ENCODE results near the gene ALKBH6.
A peak's percentile ranks its signal among the peaks of the same experiment; 100 is the strongest.
"Not testable (repeated sequence)": the region's sequence is repeated elsewhere in the genome, so short reads cannot be mapped to it uniquely, and the experiment has no call there.

Gene ALKBH6

DNA sequence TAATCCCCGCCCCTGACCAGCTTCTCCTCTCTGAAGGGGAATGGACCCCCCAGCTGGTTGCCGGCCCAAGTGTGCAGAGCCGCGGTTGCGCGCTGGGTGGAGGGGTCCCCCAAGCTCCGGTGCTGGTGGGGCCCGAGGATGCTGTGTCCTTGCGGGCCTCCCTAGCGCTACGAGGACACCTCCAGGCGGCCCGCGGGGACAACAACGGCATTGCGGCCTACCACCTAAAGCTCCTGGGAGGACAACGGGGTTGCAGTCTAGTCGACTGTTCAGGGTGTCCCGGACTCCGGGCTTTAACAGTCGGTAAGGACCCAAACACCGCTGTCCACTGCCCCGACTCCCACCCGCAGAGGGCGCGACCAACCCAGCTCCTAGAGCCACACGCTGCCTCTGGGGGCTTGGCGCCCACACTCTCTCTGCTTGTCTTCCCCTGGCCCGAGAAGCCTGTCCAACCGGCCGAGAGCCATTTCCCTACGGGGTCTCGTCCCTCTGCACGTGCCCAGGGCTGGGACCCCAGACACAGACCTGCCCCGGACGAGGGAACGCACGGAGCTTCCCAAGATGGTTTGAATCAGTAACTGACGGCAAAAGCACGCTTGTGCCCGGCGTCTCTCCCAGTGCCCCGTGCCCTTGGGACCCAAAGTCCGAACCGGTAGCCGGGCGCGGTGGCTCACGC, 20.0 kb downstream of the ALKBH6 start:
- Histone ChIP-seq H3K4me3 (no peak overlapping the region), H3K4me1 (peaks cover 13% of the 10 kb centered on the region), H3K36me3 (replicated peaks) (peaks cover 15% of the 10 kb centered on the region), H3K9me3 (no peaks in the 10 kb centered on the region), H3K27me3 (ENCODE audit: low read depth) (no peaks in the 10 kb centered on the region)
- DNase-seq (ENCODE audit: low spot score in 2 of 2): no peak
- in situ Hi-C loops (cut with MboI; ENCODE audit: low sequenced_read_pairs): no loop called here

DNA sequence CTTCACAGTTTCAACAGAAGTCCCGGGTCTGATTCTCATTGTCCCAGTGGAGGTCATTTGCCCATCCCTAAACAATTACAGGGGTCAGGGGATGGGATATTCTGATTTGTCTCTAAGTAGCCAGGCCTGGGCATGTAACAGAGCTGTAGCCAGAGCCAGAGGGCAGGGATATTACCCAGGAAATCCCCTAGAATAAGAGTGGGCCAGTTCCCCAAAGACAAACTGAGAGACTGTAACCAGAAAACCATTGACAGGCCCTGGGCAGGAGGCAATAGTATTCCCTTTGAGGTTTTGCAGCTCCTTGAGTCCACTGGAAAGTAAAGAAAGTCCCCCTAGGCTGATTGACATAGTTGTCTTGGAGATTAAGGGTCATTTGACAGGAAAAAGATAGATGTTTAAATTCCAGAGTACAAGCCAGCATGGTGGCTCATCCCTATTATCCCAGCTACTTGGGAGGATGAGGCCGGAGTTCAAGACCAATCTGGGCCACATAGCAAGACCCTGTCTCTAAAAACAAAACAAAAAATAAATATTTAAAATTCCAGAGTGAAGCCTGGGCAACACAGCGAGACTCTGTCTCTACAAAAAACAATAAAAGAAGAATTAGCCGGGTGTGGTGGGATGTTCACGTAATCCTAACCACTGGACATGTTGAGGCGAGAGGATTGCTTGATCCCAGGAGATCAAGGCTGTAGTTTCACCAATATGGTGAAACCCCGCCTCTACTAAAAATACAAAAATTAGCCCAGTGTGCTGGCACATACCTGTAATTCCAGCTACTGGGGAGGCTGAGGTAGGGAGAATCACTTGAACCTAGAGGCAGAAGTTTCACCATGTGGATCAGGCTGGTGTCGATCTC, 20.9 kb downstream of the ALKBH6 start:
- Histone ChIP-seq H3K4me3 (no peak overlapping the region), H3K9me3 (no peaks in the 10 kb centered on the region), H3K36me3 (replicated peaks) (peaks cover 10% of the 10 kb centered on the region), H3K4me1 (peaks cover 13% of the 10 kb centered on the region), H3K27me3 (ENCODE audit: low read depth) (no peaks in the 10 kb centered on the region)
- in situ Hi-C loops (cut with MboI; ENCODE audit: low sequenced_read_pairs): no loop called here
- no peak for DNase-seq (ENCODE audit: low spot score in 2 of 2)

DNA sequence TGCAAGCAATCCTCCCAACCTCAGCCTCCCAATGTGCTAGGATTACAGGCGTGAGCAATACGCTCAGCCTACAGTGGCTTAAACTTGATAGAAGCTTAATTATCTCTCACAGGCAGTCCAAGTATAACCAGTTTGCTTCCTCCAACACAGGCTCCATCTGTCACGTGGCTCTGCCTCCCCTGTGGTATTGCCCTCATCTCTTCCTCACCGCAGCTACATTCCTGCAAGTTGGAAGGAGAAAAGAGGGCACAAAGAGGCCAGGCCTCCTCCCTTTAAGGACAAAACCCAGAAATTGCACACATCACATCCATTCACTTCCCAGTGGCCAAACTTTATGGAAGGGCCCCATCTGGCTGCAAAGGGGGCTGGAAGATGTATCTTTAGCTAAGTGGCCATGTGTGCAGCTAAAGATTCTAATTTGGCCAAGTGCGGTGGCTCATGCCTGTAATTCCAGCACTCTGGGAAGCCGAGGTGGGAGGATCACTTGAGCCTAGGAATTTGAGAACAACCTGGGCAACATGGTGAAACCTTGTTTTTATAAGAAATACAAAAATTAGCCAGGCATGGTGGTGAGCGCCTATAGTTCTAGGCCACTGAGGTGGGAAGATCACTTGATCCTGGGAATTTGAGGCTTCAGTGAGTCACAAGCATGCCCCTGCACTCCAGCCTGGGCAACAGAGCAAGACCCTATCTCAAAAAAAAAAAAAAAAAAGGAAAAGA, 22.1 kb downstream of the ALKBH6 start:
- H3K9me3 ChIP-seq: no peaks in the 10 kb centered on the region
- no peak overlapping the region for H3K4me3 ChIP-seq
- peaks cover 5% of the 10 kb centered on the region; the same call in 1 of the 2 replicates for H3K36me3 ChIP-seq (replicated peaks)
- in situ Hi-C loops (cut with MboI; ENCODE audit: low sequenced_read_pairs): no loop called here
- DNase-seq (ENCODE audit: low spot score in 2 of 2): no peak
- H3K27me3 ChIP-seq (ENCODE audit: low read depth): no peaks in the 10 kb centered on the region
- peaks cover 15% of the 10 kb centered on the region for H3K4me1 ChIP-seq

DNA sequence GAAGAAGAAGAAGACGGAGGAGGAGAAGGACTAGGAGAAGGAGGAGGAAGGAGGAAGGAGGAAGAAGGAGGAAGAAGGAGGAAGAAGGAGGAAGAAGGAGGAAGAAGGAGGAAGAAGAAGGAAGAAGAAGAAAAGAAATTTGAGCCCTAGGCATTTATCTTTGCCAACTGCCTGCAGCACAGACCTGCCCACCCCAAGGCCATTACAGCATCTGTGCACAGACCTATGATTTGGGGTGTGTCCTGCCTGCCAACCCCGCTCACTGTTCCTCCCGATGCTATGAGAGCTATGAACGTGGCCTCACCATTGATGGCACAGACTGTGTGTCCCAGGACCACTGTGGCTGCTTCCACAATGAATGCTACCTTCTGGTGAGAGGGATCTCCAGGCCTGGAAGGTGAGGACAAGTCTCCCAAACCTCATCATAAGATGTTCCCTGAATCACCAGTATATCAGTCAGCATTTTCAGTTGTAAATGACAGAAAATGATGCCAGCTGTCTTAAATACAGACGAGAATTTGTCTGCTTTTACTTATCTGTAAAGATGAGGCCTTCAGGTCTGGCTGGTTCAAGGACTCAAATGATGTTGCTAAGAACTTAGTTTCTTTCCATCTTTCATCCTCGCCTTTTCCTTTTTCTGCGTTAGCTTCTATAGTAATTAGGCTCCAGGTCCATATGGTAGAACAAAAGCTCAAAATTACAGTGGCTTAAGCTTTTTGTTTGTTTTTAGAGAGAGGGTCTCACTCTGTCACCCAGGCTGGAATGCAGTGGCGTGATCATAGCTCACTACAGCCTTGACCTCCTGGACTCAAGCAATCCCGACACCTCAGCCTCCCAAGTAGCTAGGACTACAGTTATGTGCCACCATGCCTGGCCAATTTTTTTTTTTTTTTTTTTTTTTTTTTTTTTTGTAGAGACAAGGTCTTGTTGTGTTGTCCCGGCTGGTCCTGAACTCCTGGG, 23.0 kb downstream of the ALKBH6 start:
- Histone ChIP-seq H3K27me3 (ENCODE audit: low read depth) (no peaks in the 10 kb centered on the region), H3K36me3 (replicated peaks) (no peaks in the 10 kb centered on the region), H3K9me3 (no peaks in the 10 kb centered on the region), H3K4me3 (no peak overlapping the region), H3K4me1 (peaks cover 7% of the 10 kb centered on the region)
- no peak for DNase-seq (ENCODE audit: low spot score in 2 of 2)
- in situ Hi-C loops (cut with MboI; ENCODE audit: low sequenced_read_pairs): no loop called here

DNA sequence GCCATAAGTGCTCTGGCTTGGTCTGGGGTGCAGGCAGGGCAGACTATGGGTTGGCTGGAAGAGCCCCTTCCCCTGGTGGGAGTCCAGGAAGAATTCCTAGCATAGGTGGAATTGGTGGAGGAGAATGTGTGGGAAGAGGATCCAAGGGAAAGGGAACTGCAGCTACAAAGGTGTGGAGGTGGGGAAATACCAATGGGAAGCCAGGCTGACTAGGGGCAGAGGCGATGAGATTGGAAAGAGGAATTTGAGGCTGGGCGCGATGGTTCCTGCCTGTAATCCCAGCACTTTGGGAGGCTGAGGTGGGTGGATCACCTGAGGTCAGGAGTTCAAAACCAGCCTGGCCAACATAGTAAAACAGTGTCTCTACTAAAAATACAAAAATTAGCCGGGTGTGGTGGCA, 23.9 kb downstream of the ALKBH6 start:
- Histone ChIP-seq H3K4me1 (peaks cover 5% of the 10 kb centered on the region; the same call in 1 of the 2 replicates), H3K4me3 (no peak overlapping the region), H3K36me3 (replicated peaks) (no peaks in the 10 kb centered on the region), H3K27me3 (ENCODE audit: low read depth) (no peaks in the 10 kb centered on the region), H3K9me3 (no peaks in the 10 kb centered on the region)
- DNase-seq (ENCODE audit: low spot score in 2 of 2): no peak
- in situ Hi-C loops (cut with MboI; ENCODE audit: low sequenced_read_pairs): no loop called here

DNA sequence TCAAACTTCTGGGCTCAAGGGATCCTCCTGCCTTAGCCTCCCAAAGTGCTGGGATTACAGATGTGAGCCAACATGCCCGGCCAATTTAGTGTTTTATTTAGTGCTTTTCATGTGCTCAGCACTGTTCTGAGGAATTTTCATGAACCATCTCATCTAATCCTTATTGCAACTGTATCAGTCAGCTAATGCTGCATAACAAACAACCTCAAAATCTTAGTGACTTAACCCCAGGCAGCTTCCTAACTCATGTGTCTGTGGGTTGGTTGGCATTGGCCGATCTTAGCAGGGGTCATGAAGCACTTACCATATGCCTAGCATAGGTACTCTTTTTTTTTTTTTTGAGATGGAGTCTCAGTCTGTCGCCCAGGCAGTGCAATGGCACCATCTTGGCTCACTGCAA, 25.2 kb downstream of the ALKBH6 start:
- Histone ChIP-seq H3K9me3 (no peaks in the 10 kb centered on the region), H3K4me1 (peaks cover 2% of the 10 kb centered on the region; the same call in 1 of the 2 replicates), H3K27me3 (ENCODE audit: low read depth) (no peaks in the 10 kb centered on the region), H3K4me3 (no peak overlapping the region), H3K36me3 (replicated peaks) (no peaks in the 10 kb centered on the region)
- DNase-seq (ENCODE audit: low spot score in 2 of 2): no peak
- in situ Hi-C loops (cut with MboI; ENCODE audit: low sequenced_read_pairs): no loop called here

DNA sequence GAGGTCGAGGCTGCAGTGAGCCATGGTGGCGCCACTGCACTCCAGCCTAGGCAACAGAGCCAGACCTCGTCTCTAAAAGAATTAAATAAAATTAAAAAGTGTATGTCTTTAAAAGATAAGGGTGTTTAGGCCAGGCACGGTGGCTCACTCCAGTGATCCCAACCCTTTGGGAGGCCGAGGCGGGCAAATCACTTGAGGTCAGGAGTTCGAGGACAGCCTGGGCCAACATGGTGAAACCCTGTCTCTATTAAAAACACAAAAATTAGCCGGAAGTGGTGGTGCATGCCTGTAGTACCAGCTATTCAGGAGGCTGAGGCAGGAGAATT, 26.5 kb downstream of the ALKBH6 start:
- no peaks in the 10 kb centered on the region for H3K27me3 ChIP-seq (ENCODE audit: low read depth)
- in situ Hi-C loops (cut with MboI; ENCODE audit: low sequenced_read_pairs): no loop called here
- H3K9me3 ChIP-seq: no peaks in the 10 kb centered on the region
- H3K4me3 ChIP-seq: peak overlapping the region; percentile 31
- no peaks in the 10 kb centered on the region for H3K36me3 ChIP-seq (replicated peaks)
- DNase-seq (ENCODE audit: low spot score in 2 of 2): no peak
- peaks cover 2% of the 10 kb centered on the region; the same call in 1 of the 2 replicates for H3K4me1 ChIP-seq

DNA sequence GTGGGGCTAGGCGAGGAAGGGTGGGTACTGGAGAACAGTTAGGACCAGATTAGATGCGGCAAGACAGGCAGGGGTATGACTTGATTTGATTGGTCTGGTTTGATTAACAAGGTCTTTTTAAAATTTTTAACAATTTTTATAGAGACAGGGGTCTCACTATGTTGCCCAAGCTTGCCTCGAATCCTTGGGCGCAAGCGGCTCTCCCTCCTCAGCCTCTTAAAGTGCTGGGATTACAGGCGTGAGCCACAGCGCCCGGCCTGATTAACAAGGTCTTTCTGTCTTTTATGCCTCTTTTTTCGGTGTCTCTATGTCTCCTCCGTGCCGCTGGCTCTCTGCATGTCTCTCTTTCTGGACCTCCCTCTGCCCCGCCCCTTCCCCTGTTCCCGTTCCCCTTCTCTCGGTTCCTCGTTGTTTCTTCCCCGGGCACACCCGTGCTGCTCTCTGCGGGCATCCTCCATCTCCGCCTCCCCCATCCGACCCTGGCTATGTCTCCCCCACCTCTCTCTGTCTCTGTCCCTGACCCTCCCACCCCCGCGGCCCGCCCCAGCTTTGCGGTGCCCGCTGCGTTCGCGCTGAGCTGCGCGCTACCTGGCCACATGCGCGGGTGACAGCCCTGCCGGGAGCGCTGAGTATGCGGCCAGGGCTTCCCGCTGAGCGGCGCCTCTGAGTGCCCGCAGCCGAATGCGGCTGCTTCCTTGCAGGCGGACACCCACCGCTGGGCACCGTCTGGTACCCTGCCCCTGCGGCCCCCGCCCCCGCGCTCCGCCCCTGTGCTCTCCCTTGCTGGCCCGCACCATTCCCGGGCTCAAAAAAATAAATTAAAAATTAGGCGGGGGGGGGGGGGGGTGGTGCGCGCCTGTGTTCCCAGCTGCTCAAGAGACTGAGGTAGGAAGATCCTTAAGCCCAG, 27.1 kb downstream of the ALKBH6 start:
- in situ Hi-C loops (cut with MboI; ENCODE audit: low sequenced_read_pairs): no loop called here
- H3K27me3 ChIP-seq (ENCODE audit: low read depth): no peaks in the 10 kb centered on the region
- peak; percentile 47 to 79 for DNase-seq (ENCODE audit: low spot score in 2 of 2)

DNA sequence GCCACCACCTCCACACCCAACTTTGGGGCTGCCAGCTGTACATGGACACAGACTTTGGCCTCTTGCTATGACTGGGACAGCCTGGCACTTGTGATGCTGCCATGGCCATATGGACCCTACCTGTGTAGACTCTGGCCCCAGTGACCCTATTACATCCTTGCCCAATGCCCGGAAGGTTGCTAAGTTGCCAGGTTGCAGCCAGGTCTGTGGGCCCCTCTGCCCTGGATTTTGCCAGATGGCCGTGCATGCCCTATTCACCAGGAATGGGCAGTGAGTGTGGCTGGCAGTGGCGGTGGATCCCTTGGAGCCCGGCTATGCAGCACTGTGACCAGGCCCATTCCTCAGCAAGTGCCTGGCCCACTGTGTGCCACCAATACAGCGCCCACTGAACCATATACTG, 27.9 kb downstream of the ALKBH6 start:
- Histone ChIP-seq H3K36me3 (replicated peaks) (no peaks in the 10 kb centered on the region), H3K4me1 (peaks cover 2% of the 10 kb centered on the region; the same call in 1 of the 2 replicates), H3K9me3 (no peaks in the 10 kb centered on the region), H3K4me3 (no peak overlapping the region), H3K27me3 (ENCODE audit: low read depth) (no peaks in the 10 kb centered on the region)
- DNase-seq (ENCODE audit: low spot score in 2 of 2): no peak
- in situ Hi-C loops (cut with MboI; ENCODE audit: low sequenced_read_pairs): no loop called here

More for the DNA sequence above, 27.1 kb downstream of the ALKBH6 start:
- no peaks in the 10 kb centered on the region for H3K9me3 ChIP-seq
- H3K36me3 ChIP-seq (replicated peaks): no peaks in the 10 kb centered on the region
- peak overlapping the region; percentile 31 for H3K4me3 ChIP-seq
- peaks cover 2% of the 10 kb centered on the region; the same call in 1 of the 2 replicates for H3K4me1 ChIP-seq

DNA sequence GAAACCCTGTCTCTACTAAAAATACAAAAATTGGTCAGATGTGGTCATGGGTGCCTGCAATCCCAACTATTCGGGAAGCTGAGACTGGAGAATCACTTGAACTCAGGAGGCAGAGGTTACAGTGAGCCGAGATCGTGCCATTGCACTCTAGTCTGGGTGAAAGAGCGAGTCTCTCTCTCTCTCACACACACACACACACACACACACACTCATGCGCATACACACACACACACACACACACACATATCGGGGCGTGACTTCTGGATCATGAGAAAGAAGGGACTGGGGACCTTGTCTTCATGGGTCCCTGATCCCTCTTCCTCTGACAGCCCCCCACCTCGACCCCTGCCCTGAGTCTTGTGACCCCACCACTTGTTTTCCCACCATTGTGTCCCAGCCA, 30.8 kb downstream of the ALKBH6 start:
- no peaks in the 10 kb centered on the region for H3K9me3 ChIP-seq
- no peak overlapping the region for H3K4me3 ChIP-seq
- H3K36me3 ChIP-seq (replicated peaks): no peaks in the 10 kb centered on the region
- no peaks in the 10 kb centered on the region for H3K27me3 ChIP-seq (ENCODE audit: low read depth)
- in situ Hi-C loops (cut with MboI; ENCODE audit: low sequenced_read_pairs): no loop called here
- H3K4me1 ChIP-seq: peaks cover 2% of the 10 kb centered on the region; the same call in 1 of the 2 replicates
- DNase-seq (ENCODE audit: low spot score in 2 of 2): no peak

DNA sequence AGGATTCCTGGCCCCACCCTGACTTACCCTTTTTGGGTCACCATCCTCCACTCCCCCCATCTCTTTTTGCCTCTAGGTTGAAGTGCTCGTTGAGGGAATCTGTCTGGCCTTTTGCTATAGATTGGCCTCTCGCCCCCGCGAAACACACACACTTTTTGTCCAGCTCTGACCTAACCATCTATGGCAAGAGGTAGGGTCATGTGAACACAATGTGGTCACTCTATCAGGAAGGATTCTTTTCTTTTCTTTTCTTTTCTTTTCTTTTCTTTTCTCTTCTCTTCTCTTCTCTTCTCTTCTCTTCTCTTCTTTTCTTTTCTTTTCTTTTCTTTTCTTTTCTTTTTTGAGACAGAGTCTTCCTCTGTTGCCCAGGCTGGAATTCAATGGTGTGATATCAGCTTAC, 33.0 kb downstream of the ALKBH6 start:
- H3K4me1 ChIP-seq; H3K27me3 ChIP-seq (ENCODE audit: low read depth); DNase-seq (ENCODE audit: low spot score in 2 of 2); H3K36me3 ChIP-seq (replicated peaks); H3K4me3 ChIP-seq; in situ Hi-C loops (cut with MboI; ENCODE audit: low sequenced_read_pairs); H3K9me3 ChIP-seq: not testable (repeated sequence)

DNA sequence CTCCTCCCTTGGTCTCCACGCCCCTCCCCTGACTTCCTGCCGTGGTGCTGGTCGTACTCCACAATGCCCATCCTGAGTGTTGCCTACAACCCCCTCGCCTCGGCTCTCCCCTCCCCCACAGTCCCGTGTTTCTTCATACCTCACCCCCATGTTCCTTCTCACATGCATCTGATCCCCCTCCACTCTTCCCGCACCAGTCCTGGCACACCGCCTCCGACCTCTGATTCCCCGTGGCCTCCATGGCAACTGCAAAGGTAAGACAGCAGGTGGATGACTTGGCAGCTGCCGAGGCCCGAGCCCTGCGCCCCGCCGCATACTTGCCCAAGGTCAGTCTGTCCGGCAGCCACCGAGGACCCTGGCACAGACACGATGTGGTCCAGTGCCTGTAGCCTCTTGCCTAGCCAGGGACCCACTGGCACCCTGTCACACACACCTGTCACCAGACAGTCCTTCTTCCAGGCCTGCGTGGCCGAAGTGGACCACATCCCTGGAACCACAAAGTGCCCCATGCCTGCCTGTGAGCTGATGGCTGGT, 35.1 kb downstream of the ALKBH6 start:
- Histone ChIP-seq H3K36me3 (replicated peaks) (no peaks in the 10 kb centered on the region), H3K27me3 (ENCODE audit: low read depth) (peaks cover 2% of the 10 kb centered on the region; the same call in 1 of the 2 replicates), H3K4me1 (no peaks in the 10 kb centered on the region), H3K9me3 (no peaks in the 10 kb centered on the region), H3K4me3 (no peak overlapping the region)
- DNase-seq (ENCODE audit: low spot score in 2 of 2): no peak
- in situ Hi-C loops (cut with MboI; ENCODE audit: low sequenced_read_pairs): no loop called here

Data from HAP-1 (cell line).